ENCODE data around the gene CEP97.

CEP97 gene

GRCh38 chr3:101817992-101818391 lies 93.6 kb downstream of the CEP97 start:
- in situ Hi-C loops (cut with HindIII; ENCODE audit: low sequenced_read_pairs): no loop called here
- no peak for TF ChIP-seq CTCF (IDR thresholded peaks at IDR 0.05; ENCODE audit: low read depth, low read length)
- no peak overlapping the region for H3K4me3 ChIP-seq (ENCODE audit: low read depth, low read length)
- no peak for DNase-seq (ENCODE audit: low read depth, low spot score)

GRCh38 chr3:101819649-101820206 lies 95.3 kb downstream of the CEP97 start:
- TF ChIP-seq CTCF (IDR thresholded peaks at IDR 0.05; ENCODE audit: low read depth, low read length): no peak
- H3K4me3 ChIP-seq (ENCODE audit: low read depth, low read length): no peak overlapping the region
- in situ Hi-C loops (cut with HindIII; ENCODE audit: low sequenced_read_pairs): no loop called here
- DNase-seq (ENCODE audit: low read depth, low spot score): no peak

All from astrocyte of the spinal cord (primary cell).